H9 (cell line): ENCODE results near the gene ATP8A1. TPM values are rescaled to one million over a fixed set of nuclear protein-coding genes. Genes with fewer than 3 reads are reported as not detected.

Source experiments
- DNase-seq: peaks from one replicate; pipeline ENCODE4 v3.0.0-alpha.2; 2017
- H2AFZ ChIP-seq: one replicate; pipeline ENCODE4 v1.6.1; 2013; ENCODE audit warnings: mild to moderate bottlenecking, low read length, control low read depth, moderate library complexity
- H2AK5ac ChIP-seq: 2 replicates; pipeline ENCODE4 v1.6.1; 2013; ENCODE audit warnings: low read length, control low read depth, mixed read lengths; ENCODE audit not compliant: insufficient read length
- H2BK120ac ChIP-seq: one replicate; pipeline ENCODE4 v1.6.1; 2013; ENCODE audit warnings: low read depth, mild to moderate bottlenecking, low read length, control low read depth, inconsistent platforms; ENCODE audit not compliant: poor library complexity, severe bottlenecking
- H2BK12ac ChIP-seq: 2 replicates; pipeline ENCODE4 v1.6.1; 2013; ENCODE audit warnings: low read length, control low read depth, mixed read lengths, low read depth; ENCODE audit not compliant: insufficient read length
- H2BK15ac ChIP-seq: 2 replicates; pipeline ENCODE4 v1.6.1; 2013; ENCODE audit warnings: low read depth, low read length, control low read depth
- H2BK20ac ChIP-seq: one replicate; pipeline ENCODE4 v1.6.1; 2013; ENCODE audit warnings: low read depth, mild to moderate bottlenecking, low read length, control low read depth, inconsistent platforms; ENCODE audit not compliant: poor library complexity, severe bottlenecking
- H2BK5ac ChIP-seq: 2 replicates; pipeline ENCODE4 v1.6.1; 2013; ENCODE audit warnings: low read length, control low read depth, mixed read lengths; ENCODE audit not compliant: insufficient read length
- H3K14ac ChIP-seq: 2 replicates; pipeline ENCODE4 v1.6.1; 2013; ENCODE audit warnings: low read length, control low read depth; ENCODE audit not compliant: insufficient read depth
- H3K18ac ChIP-seq: 2 replicates; pipeline ENCODE4 v1.6.1; 2013; ENCODE audit warnings: low read depth, mild to moderate bottlenecking, mixed read lengths, low read length, control low read depth; ENCODE audit not compliant: insufficient read length
- H3K23ac ChIP-seq: 2 replicates; pipeline ENCODE4 v1.6.1; 2013; ENCODE audit warnings: low read length, control low read depth, mixed read lengths, low read depth; ENCODE audit not compliant: insufficient read length
- H3K23me2 ChIP-seq: 2 replicates; pipeline ENCODE4 v1.6.1; 2013; ENCODE audit warnings: low read depth, mild to moderate bottlenecking, mixed read lengths, low read length, control low read depth; ENCODE audit not compliant: insufficient read length, poor library complexity, severe bottlenecking
- H3K27ac ChIP-seq: 2 replicates; pipeline ENCODE4 v1.5.1; 2013; ENCODE audit warnings: low read length, control low read depth, mixed read lengths, low read depth; ENCODE audit not compliant: insufficient read length
- H3K27me3 ChIP-seq: 2 replicates; pipeline ENCODE4 v1.6.1; 2013; ENCODE audit warnings: low read length, control low read depth, inconsistent platforms; ENCODE audit not compliant: insufficient read depth
- H3K4ac ChIP-seq: 2 replicates; pipeline ENCODE4 v1.6.1; 2013; ENCODE audit warnings: low read depth, mild to moderate bottlenecking, control low read depth, inconsistent platforms, low read length, moderate library complexity
- H3K4me1 ChIP-seq: 2 replicates; pipeline ENCODE4 v1.6.1; 2013; ENCODE audit warnings: low read length, control low read depth, inconsistent platforms; ENCODE audit not compliant: insufficient read depth
- H3K4me2 ChIP-seq: 2 replicates; pipeline ENCODE4 v1.6.1; 2013; ENCODE audit warnings: low read length, control low read depth, mixed read lengths; ENCODE audit not compliant: insufficient read length, insufficient read depth
- H3K56ac ChIP-seq: 2 replicates; pipeline ENCODE4 v1.6.1; 2013; ENCODE audit warnings: low read depth, mild to moderate bottlenecking, mixed read lengths, low read length, control low read depth; ENCODE audit not compliant: insufficient read length
- H3K79me1 ChIP-seq: 2 replicates; pipeline ENCODE4 v1.6.1; 2013; ENCODE audit warnings: low read depth, mild to moderate bottlenecking, moderate library complexity, low read length, control low read depth, inconsistent platforms; ENCODE audit not compliant: insufficient read depth, poor library complexity, severe bottlenecking
- H3K79me2 ChIP-seq: 2 replicates; pipeline ENCODE4 v1.6.1; 2013; ENCODE audit warnings: low read length, control low read depth, inconsistent platforms; ENCODE audit not compliant: insufficient read depth
- H3K9ac ChIP-seq: 2 replicates; pipeline ENCODE4 v1.6.1; 2013; ENCODE audit warnings: low read length, control low read depth, mixed read lengths; ENCODE audit not compliant: insufficient read length; ENCODE audit errors: extremely low read depth
- H3K9me3 ChIP-seq: one replicate; pipeline ENCODE4 v1.6.1; 2013; ENCODE audit warnings: low read depth, low read length, inconsistent platforms; ENCODE audit not compliant: control insufficient read depth
- H3T11ph ChIP-seq: one replicate; pipeline ENCODE4 v1.6.1; 2013; ENCODE audit warnings: mild to moderate bottlenecking, low read length, control low read depth, inconsistent platforms
- H4K20me1 ChIP-seq: one replicate; pipeline ENCODE4 v1.6.1; 2013; ENCODE audit not compliant: control insufficient read depth, insufficient read length, insufficient read depth
- H4K5ac ChIP-seq: 2 replicates; pipeline ENCODE4 v1.6.1; 2013; ENCODE audit warnings: low read depth, mild to moderate bottlenecking, mixed read lengths, low read length, control low read depth; ENCODE audit not compliant: insufficient read length
- H4K8ac ChIP-seq: replicated peaks from 2 replicates; pipeline ENCODE4 v1.6.1; 2013; ENCODE audit warnings: low read length, control low read depth, mixed read lengths, low read depth; ENCODE audit not compliant: insufficient read length
- H4K91ac ChIP-seq: 2 replicates; pipeline ENCODE4 v1.6.1; 2013; ENCODE audit warnings: low read depth, mild to moderate bottlenecking, moderate library complexity, mixed read lengths, low read length, control low read depth; ENCODE audit not compliant: insufficient read length
- H3K27ac Mint-ChIP-seq, 3 experiments: 2 replicates in 2 of 3; 3 replicates in 1 of 3; pipeline ENCODE4 v1.8.0; 2020 to 2021; ENCODE audit warnings: mixed read lengths in 3 of 3, mild to moderate bottlenecking in 1 of 3, moderate library complexity in 1 of 3
- H3K27me3 Mint-ChIP-seq: 2 replicates; pipeline ENCODE4 v1.8.0; 2021; ENCODE audit warnings: low read depth, mild to moderate bottlenecking, moderate library complexity, mixed read lengths
- H3K36me3 Mint-ChIP-seq, 3 experiments: 2 replicates in 2 of 3; 3 replicates in 1 of 3; pipeline ENCODE4 v1.8.0; 2020 to 2021; ENCODE audit warnings: low read depth in 3 of 3, mixed read lengths in 3 of 3; ENCODE audit not compliant: insufficient read depth in 1 of 3
- H3K4me1 Mint-ChIP-seq, 2 experiments: 2 replicates each; pipeline ENCODE4 v1.8.0; 2020; ENCODE audit warnings: mixed read lengths in 2 of 2
- H3K4me3 Mint-ChIP-seq, 2 experiments: 2 replicates in 1 of 2; 3 replicates in 1 of 2; pipeline ENCODE4 v1.8.0; 2020 to 2021; ENCODE audit warnings: mild to moderate bottlenecking in 2 of 2, mixed read lengths in 2 of 2, moderate library complexity in 1 of 2
- H3K9me3 Mint-ChIP-seq, 2 experiments: 2 replicates in 1 of 2; 3 replicates in 1 of 2; pipeline ENCODE4 v1.8.0; 2020; ENCODE audit warnings: mild to moderate bottlenecking in 2 of 2, mixed read lengths in 2 of 2, moderate library complexity in 1 of 2
- WGBS: extraction: QIAGEN DNeasy Blood & Tissue Kit; methylation state at CpG from one replicate; pipeline ENCODE4 v1.1.7; 2013; ENCODE audit warnings: missing lambda C conversion rate, low lambda C conversion rate, mixed read lengths; ENCODE audit not compliant: insufficient read length; ENCODE audit errors: extremely low coverage; 5-methylcytosine and 5-hydroxymethylcytosine counted together
- total RNA-seq: library from RNA; stranded (reverse); gene quantifications from 2 replicates; pipeline ENCODE4 v1.2.1, GENCODE V29; 2021
- TF ChIP-seq, protein P1 (sequence below): fragments of 200-600 bp; sonication (generic); conservative IDR thresholded peaks from 3 replicates; pipeline ENCODE4 v1.8.0; 2021; ENCODE audit warnings: antibody characterized with exemption, mild to moderate bottlenecking

ATP8A1 gene
- total RNA-seq, 1 experiment from 2014 or later: 5.1 TPM

- Histone ChIP-seq H2AK5ac (no peak overlapping the region), H3K18ac (no peak overlapping the region), H3K4ac (no peak overlapping the region), H2AFZ (no peak overlapping the region), H3K56ac (no peak overlapping the region), H4K91ac (no peak overlapping the region), H2BK12ac (no peak overlapping the region), H3K9ac (no peak overlapping the region), H3K27ac (no peak overlapping the region), H2BK120ac (no peak overlapping the region), H3K27me3 (no peaks in the 10 kb centered on the region), H3K23ac (no peak overlapping the region), H4K20me1 (no peaks in the 10 kb centered on the region), H4K5ac (no peak overlapping the region), H3K23me2 (no peaks in the 10 kb centered on the region), H3K4me1 (no peaks in the 10 kb centered on the region), H2BK5ac (no peak overlapping the region), H2BK15ac (no peak overlapping the region), H3K9me3 (no peaks in the 10 kb centered on the region), H3K79me1 (no peaks in the 10 kb centered on the region), H3K4me2 (no peak overlapping the region), H3T11ph (no peak overlapping the region), H2BK20ac (no peak overlapping the region), H3K79me2 (no peaks in the 10 kb centered on the region), H4K8ac (no peak overlapping the region), H3K14ac (no peak overlapping the region)
- no peak overlapping the region for H3K4me3 Mint-ChIP-seq
- H3K9me3 Mint-ChIP-seq: no peaks in the 10 kb centered on the region
- no peak overlapping the region for H3K27ac Mint-ChIP-seq
- DNase-seq: no peak
- WGBS: no CpG with 5 or more reads among the region's 3 CpGs
- H3K4me1 Mint-ChIP-seq: no peaks in the 10 kb centered on the region
- H3K36me3 Mint-ChIP-seq: peaks cover 0 to 2% (median under 1%) of the 10 kb centered on the region in 3 experiments; a peak in 3 of 7 replicates
- no peaks in the 10 kb centered on the region for H3K27me3 Mint-ChIP-seq
- TF ChIP-seq, protein P1, sequence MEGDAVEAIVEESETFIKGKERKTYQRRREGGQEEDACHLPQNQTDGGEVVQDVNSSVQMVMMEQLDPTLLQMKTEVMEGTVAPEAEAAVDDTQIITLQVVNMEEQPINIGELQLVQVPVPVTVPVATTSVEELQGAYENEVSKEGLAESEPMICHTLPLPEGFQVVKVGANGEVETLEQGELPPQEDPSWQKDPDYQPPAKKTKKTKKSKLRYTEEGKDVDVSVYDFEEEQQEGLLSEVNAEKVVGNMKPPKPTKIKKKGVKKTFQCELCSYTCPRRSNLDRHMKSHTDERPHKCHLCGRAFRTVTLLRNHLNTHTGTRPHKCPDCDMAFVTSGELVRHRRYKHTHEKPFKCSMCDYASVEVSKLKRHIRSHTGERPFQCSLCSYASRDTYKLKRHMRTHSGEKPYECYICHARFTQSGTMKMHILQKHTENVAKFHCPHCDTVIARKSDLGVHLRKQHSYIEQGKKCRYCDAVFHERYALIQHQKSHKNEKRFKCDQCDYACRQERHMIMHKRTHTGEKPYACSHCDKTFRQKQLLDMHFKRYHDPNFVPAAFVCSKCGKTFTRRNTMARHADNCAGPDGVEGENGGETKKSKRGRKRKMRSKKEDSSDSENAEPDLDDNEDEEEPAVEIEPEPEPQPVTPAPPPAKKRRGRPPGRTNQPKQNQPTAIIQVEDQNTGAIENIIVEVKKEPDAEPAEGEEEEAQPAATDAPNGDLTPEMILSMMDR: no peak
These were observed 109.1 kb downstream of the ATP8A1 start for GRCh38 chr4:42547805-42548204.
